ENCODE measurements around the gene FAM120AOS. TPM values are rescaled to one million over a fixed set of nuclear protein-coding genes. Genes with fewer than 3 reads are reported as not detected.

Gene FAM120AOS
- total RNA-seq, 1 experiment from 2014 or later = 36.0 TPM

- DNase-seq (ENCODE audit: low read depth, low spot score) (no peak), ATAC-seq (no peak)
- TF ChIP-seq SIN3A (IDR thresholded peaks at IDR 0.05; ENCODE audit: borderline replicate concordance, insufficient read depth, low read depth, low read length) (no peak), TCF7L2 (IDR thresholded peaks at IDR 0.05; ENCODE audit: low read depth, low read length) (no peak), POLR2AphosphoS5 (IDR thresholded peaks at IDR 0.05; ENCODE audit: low read depth, low read length) (no peak)
- TF ChIP-seq, protein P1, sequence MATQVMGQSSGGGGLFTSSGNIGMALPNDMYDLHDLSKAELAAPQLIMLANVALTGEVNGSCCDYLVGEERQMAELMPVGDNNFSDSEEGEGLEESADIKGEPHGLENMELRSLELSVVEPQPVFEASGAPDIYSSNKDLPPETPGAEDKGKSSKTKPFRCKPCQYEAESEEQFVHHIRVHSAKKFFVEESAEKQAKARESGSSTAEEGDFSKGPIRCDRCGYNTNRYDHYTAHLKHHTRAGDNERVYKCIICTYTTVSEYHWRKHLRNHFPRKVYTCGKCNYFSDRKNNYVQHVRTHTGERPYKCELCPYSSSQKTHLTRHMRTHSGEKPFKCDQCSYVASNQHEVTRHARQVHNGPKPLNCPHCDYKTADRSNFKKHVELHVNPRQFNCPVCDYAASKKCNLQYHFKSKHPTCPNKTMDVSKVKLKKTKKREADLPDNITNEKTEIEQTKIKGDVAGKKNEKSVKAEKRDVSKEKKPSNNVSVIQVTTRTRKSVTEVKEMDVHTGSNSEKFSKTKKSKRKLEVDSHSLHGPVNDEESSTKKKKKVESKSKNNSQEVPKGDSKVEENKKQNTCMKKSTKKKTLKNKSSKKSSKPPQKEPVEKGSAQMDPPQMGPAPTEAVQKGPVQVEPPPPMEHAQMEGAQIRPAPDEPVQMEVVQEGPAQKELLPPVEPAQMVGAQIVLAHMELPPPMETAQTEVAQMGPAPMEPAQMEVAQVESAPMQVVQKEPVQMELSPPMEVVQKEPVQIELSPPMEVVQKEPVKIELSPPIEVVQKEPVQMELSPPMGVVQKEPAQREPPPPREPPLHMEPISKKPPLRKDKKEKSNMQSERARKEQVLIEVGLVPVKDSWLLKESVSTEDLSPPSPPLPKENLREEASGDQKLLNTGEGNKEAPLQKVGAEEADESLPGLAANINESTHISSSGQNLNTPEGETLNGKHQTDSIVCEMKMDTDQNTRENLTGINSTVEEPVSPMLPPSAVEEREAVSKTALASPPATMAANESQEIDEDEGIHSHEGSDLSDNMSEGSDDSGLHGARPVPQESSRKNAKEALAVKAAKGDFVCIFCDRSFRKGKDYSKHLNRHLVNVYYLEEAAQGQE (IDR thresholded peaks at IDR 0.05; ENCODE audit: insufficient read depth in 1 of 2, low read depth in 2 of 2, low read length in 1 of 2) = no peak
- TF ChIP-seq, protein P2, sequence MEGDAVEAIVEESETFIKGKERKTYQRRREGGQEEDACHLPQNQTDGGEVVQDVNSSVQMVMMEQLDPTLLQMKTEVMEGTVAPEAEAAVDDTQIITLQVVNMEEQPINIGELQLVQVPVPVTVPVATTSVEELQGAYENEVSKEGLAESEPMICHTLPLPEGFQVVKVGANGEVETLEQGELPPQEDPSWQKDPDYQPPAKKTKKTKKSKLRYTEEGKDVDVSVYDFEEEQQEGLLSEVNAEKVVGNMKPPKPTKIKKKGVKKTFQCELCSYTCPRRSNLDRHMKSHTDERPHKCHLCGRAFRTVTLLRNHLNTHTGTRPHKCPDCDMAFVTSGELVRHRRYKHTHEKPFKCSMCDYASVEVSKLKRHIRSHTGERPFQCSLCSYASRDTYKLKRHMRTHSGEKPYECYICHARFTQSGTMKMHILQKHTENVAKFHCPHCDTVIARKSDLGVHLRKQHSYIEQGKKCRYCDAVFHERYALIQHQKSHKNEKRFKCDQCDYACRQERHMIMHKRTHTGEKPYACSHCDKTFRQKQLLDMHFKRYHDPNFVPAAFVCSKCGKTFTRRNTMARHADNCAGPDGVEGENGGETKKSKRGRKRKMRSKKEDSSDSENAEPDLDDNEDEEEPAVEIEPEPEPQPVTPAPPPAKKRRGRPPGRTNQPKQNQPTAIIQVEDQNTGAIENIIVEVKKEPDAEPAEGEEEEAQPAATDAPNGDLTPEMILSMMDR (IDR thresholded peaks at IDR 0.05) = no peak
- CTCF ChIA-PET = no interaction called here
- POLR2A ChIA-PET = no interaction called here
- in situ Hi-C loops (cut with HindIII; ENCODE audit: low pct_unique_long_range_greater_than_20kb, low sequenced_read_pairs) = no loop called here
- H3K9me3 ChIP-seq (ENCODE audit: control insufficient read depth, insufficient read depth, low read depth, low read length) = no peaks in the 10 kb centered on the region
- no peak overlapping the region for H3K4me3 ChIP-seq (ENCODE audit: low read depth in 2 of 2, low read length in 2 of 2)
- H3K27ac ChIP-seq (ENCODE audit: low read length) = no peak overlapping the region
- no peaks in the 10 kb centered on the region for H3K27me3 ChIP-seq (ENCODE audit: control insufficient read depth, insufficient read depth, low read length)
- no TSS peak for BruUV-seq (replicated peaks)
- H3K36me3 ChIP-seq (ENCODE audit: control insufficient read depth, insufficient read depth, low read length) = no peaks in the 10 kb centered on the region
- intact Hi-C loops (cut with micrococcal nuclease; ENCODE audit: unreplicated experiment) = no loop called here
- peaks cover 13% of the 10 kb centered on the region; the same call in 1 of the 2 replicates for H3K4me1 ChIP-seq (ENCODE audit: control insufficient read depth, insufficient read depth, low read length)
Observed at GRCh38 chr9:93459432-93459847, 6.1 kb upstream of the FAM120AOS start.

GRCh38 chr9:93458712-93459111 lies 5.3 kb upstream of the FAM120AOS start:
- ATAC-seq (no peak), DNase-seq (ENCODE audit: low read depth, low spot score) (no peak)
- no peak overlapping the region for H3K4me3 ChIP-seq (ENCODE audit: low read depth in 2 of 2, low read length in 2 of 2)
- in situ Hi-C loops (cut with HindIII; ENCODE audit: low pct_unique_long_range_greater_than_20kb, low sequenced_read_pairs) (no loop called here), intact Hi-C loops (cut with micrococcal nuclease; ENCODE audit: unreplicated experiment) (no loop called here)
- BruUV-seq (replicated peaks) = no TSS peak
- TF ChIP-seq POLR2AphosphoS5 (IDR thresholded peaks at IDR 0.05; ENCODE audit: low read depth, low read length) (no peak), SIN3A (IDR thresholded peaks at IDR 0.05; ENCODE audit: borderline replicate concordance, insufficient read depth, low read depth, low read length) (no peak), TCF7L2 (IDR thresholded peaks at IDR 0.05; ENCODE audit: low read depth, low read length) (no peak)
- TF ChIP-seq, protein P1 (IDR thresholded peaks at IDR 0.05; ENCODE audit: insufficient read depth in 1 of 2, low read depth in 2 of 2, low read length in 1 of 2) = no peak
- TF ChIP-seq, protein P2 (IDR thresholded peaks at IDR 0.05) = no peak
- no peaks in the 10 kb centered on the region; the same call in 1 of the 2 replicates for H3K36me3 ChIP-seq (ENCODE audit: control insufficient read depth, insufficient read depth, low read length)
- no peaks in the 10 kb centered on the region for H3K27me3 ChIP-seq (ENCODE audit: control insufficient read depth, insufficient read depth, low read length)
- ChIA-PET CTCF (no interaction called here), POLR2A (no interaction called here)
- H3K9me3 ChIP-seq (ENCODE audit: control insufficient read depth, insufficient read depth, low read depth, low read length) = no peaks in the 10 kb centered on the region
- H3K27ac ChIP-seq (ENCODE audit: low read length) = no peak overlapping the region
- peaks cover 11% of the 10 kb centered on the region for H3K4me1 ChIP-seq (ENCODE audit: control insufficient read depth, insufficient read depth, low read length)
